H9 (cell line): ENCODE data around the gene BRSK2. TPM values are rescaled to one million over a fixed set of nuclear protein-coding genes. Genes with fewer than 3 reads are reported as not detected.
A peak's percentile ranks its signal among the peaks of the same experiment; 100 is the strongest.

ENCODE experiments used
- DNase-seq: peaks from one replicate; pipeline ENCODE4 v3.0.0-alpha.2; 2017
- H2AFZ ChIP-seq: one replicate; pipeline ENCODE4 v1.6.1; 2013; ENCODE audit warnings: mild to moderate bottlenecking, low read length, control low read depth, moderate library complexity
- H2AK5ac ChIP-seq: 2 replicates; pipeline ENCODE4 v1.6.1; 2013; ENCODE audit warnings: low read length, control low read depth, mixed read lengths; ENCODE audit not compliant: insufficient read length
- H2BK120ac ChIP-seq: one replicate; pipeline ENCODE4 v1.6.1; 2013; ENCODE audit warnings: low read depth, mild to moderate bottlenecking, low read length, control low read depth, inconsistent platforms; ENCODE audit not compliant: poor library complexity, severe bottlenecking
- H2BK12ac ChIP-seq: 2 replicates; pipeline ENCODE4 v1.6.1; 2013; ENCODE audit warnings: low read length, control low read depth, mixed read lengths, low read depth; ENCODE audit not compliant: insufficient read length
- H2BK15ac ChIP-seq: 2 replicates; pipeline ENCODE4 v1.6.1; 2013; ENCODE audit warnings: low read depth, low read length, control low read depth
- H2BK20ac ChIP-seq: one replicate; pipeline ENCODE4 v1.6.1; 2013; ENCODE audit warnings: low read depth, mild to moderate bottlenecking, low read length, control low read depth, inconsistent platforms; ENCODE audit not compliant: poor library complexity, severe bottlenecking
- H2BK5ac ChIP-seq: 2 replicates; pipeline ENCODE4 v1.6.1; 2013; ENCODE audit warnings: low read length, control low read depth, mixed read lengths; ENCODE audit not compliant: insufficient read length
- H3K14ac ChIP-seq: 2 replicates; pipeline ENCODE4 v1.6.1; 2013; ENCODE audit warnings: low read length, control low read depth; ENCODE audit not compliant: insufficient read depth
- H3K18ac ChIP-seq: 2 replicates; pipeline ENCODE4 v1.6.1; 2013; ENCODE audit warnings: low read depth, mild to moderate bottlenecking, mixed read lengths, low read length, control low read depth; ENCODE audit not compliant: insufficient read length
- H3K23ac ChIP-seq: 2 replicates; pipeline ENCODE4 v1.6.1; 2013; ENCODE audit warnings: low read length, control low read depth, mixed read lengths, low read depth; ENCODE audit not compliant: insufficient read length
- H3K23me2 ChIP-seq: 2 replicates; pipeline ENCODE4 v1.6.1; 2013; ENCODE audit warnings: low read depth, mild to moderate bottlenecking, mixed read lengths, low read length, control low read depth; ENCODE audit not compliant: insufficient read length, poor library complexity, severe bottlenecking
- H3K27ac ChIP-seq: 2 replicates; pipeline ENCODE4 v1.5.1; 2013; ENCODE audit warnings: low read length, control low read depth, mixed read lengths, low read depth; ENCODE audit not compliant: insufficient read length
- H3K27me3 ChIP-seq: 2 replicates; pipeline ENCODE4 v1.6.1; 2013; ENCODE audit warnings: low read length, control low read depth, inconsistent platforms; ENCODE audit not compliant: insufficient read depth
- H3K4ac ChIP-seq: 2 replicates; pipeline ENCODE4 v1.6.1; 2013; ENCODE audit warnings: low read depth, mild to moderate bottlenecking, control low read depth, inconsistent platforms, low read length, moderate library complexity
- H3K4me1 ChIP-seq: 2 replicates; pipeline ENCODE4 v1.6.1; 2013; ENCODE audit warnings: low read length, control low read depth, inconsistent platforms; ENCODE audit not compliant: insufficient read depth
- H3K4me2 ChIP-seq: 2 replicates; pipeline ENCODE4 v1.6.1; 2013; ENCODE audit warnings: low read length, control low read depth, mixed read lengths; ENCODE audit not compliant: insufficient read length, insufficient read depth
- H3K56ac ChIP-seq: 2 replicates; pipeline ENCODE4 v1.6.1; 2013; ENCODE audit warnings: low read depth, mild to moderate bottlenecking, mixed read lengths, low read length, control low read depth; ENCODE audit not compliant: insufficient read length
- H3K79me1 ChIP-seq: 2 replicates; pipeline ENCODE4 v1.6.1; 2013; ENCODE audit warnings: low read depth, mild to moderate bottlenecking, moderate library complexity, low read length, control low read depth, inconsistent platforms; ENCODE audit not compliant: insufficient read depth, poor library complexity, severe bottlenecking
- H3K79me2 ChIP-seq: 2 replicates; pipeline ENCODE4 v1.6.1; 2013; ENCODE audit warnings: low read length, control low read depth, inconsistent platforms; ENCODE audit not compliant: insufficient read depth
- H3K9ac ChIP-seq: 2 replicates; pipeline ENCODE4 v1.6.1; 2013; ENCODE audit warnings: low read length, control low read depth, mixed read lengths; ENCODE audit not compliant: insufficient read length; ENCODE audit errors: extremely low read depth
- H3K9me3 ChIP-seq: one replicate; pipeline ENCODE4 v1.6.1; 2013; ENCODE audit warnings: low read depth, low read length, inconsistent platforms; ENCODE audit not compliant: control insufficient read depth
- H3T11ph ChIP-seq: one replicate; pipeline ENCODE4 v1.6.1; 2013; ENCODE audit warnings: mild to moderate bottlenecking, low read length, control low read depth, inconsistent platforms
- H4K20me1 ChIP-seq: one replicate; pipeline ENCODE4 v1.6.1; 2013; ENCODE audit not compliant: control insufficient read depth, insufficient read length, insufficient read depth
- H4K5ac ChIP-seq: 2 replicates; pipeline ENCODE4 v1.6.1; 2013; ENCODE audit warnings: low read depth, mild to moderate bottlenecking, mixed read lengths, low read length, control low read depth; ENCODE audit not compliant: insufficient read length
- H4K8ac ChIP-seq: replicated peaks from 2 replicates; pipeline ENCODE4 v1.6.1; 2013; ENCODE audit warnings: low read length, control low read depth, mixed read lengths, low read depth; ENCODE audit not compliant: insufficient read length
- H4K91ac ChIP-seq: 2 replicates; pipeline ENCODE4 v1.6.1; 2013; ENCODE audit warnings: low read depth, mild to moderate bottlenecking, moderate library complexity, mixed read lengths, low read length, control low read depth; ENCODE audit not compliant: insufficient read length
- H3K27ac Mint-ChIP-seq, 3 experiments: 2 replicates in 2 of 3; 3 replicates in 1 of 3; pipeline ENCODE4 v1.8.0; 2020 to 2021; ENCODE audit warnings: mixed read lengths in 3 of 3, mild to moderate bottlenecking in 1 of 3, moderate library complexity in 1 of 3
- H3K27me3 Mint-ChIP-seq: 2 replicates; pipeline ENCODE4 v1.8.0; 2021; ENCODE audit warnings: low read depth, mild to moderate bottlenecking, moderate library complexity, mixed read lengths
- H3K36me3 Mint-ChIP-seq, 3 experiments: 2 replicates in 2 of 3; 3 replicates in 1 of 3; pipeline ENCODE4 v1.8.0; 2020 to 2021; ENCODE audit warnings: low read depth in 3 of 3, mixed read lengths in 3 of 3; ENCODE audit not compliant: insufficient read depth in 1 of 3
- H3K4me1 Mint-ChIP-seq, 2 experiments: 2 replicates each; pipeline ENCODE4 v1.8.0; 2020; ENCODE audit warnings: mixed read lengths in 2 of 2
- H3K4me3 Mint-ChIP-seq, 2 experiments: 2 replicates in 1 of 2; 3 replicates in 1 of 2; pipeline ENCODE4 v1.8.0; 2020 to 2021; ENCODE audit warnings: mild to moderate bottlenecking in 2 of 2, mixed read lengths in 2 of 2, moderate library complexity in 1 of 2
- H3K9me3 Mint-ChIP-seq, 2 experiments: 2 replicates in 1 of 2; 3 replicates in 1 of 2; pipeline ENCODE4 v1.8.0; 2020; ENCODE audit warnings: mild to moderate bottlenecking in 2 of 2, mixed read lengths in 2 of 2, moderate library complexity in 1 of 2
- WGBS: extraction: QIAGEN DNeasy Blood & Tissue Kit; methylation state at CpG from one replicate; pipeline ENCODE4 v1.1.7; 2013; ENCODE audit warnings: missing lambda C conversion rate, low lambda C conversion rate, mixed read lengths; ENCODE audit not compliant: insufficient read length; ENCODE audit errors: extremely low coverage; 5-methylcytosine and 5-hydroxymethylcytosine counted together
- total RNA-seq: library from RNA; stranded (reverse); gene quantifications from 2 replicates; pipeline ENCODE4 v1.2.1, GENCODE V29; 2021
- TF ChIP-seq, protein P1 (sequence below): fragments of 200-600 bp; sonication (generic); conservative IDR thresholded peaks from 3 replicates; pipeline ENCODE4 v1.8.0; 2021; ENCODE audit warnings: antibody characterized with exemption, mild to moderate bottlenecking

Gene BRSK2
- total RNA-seq, 1 experiment from 2014 or later: 28.4 TPM

DNA sequence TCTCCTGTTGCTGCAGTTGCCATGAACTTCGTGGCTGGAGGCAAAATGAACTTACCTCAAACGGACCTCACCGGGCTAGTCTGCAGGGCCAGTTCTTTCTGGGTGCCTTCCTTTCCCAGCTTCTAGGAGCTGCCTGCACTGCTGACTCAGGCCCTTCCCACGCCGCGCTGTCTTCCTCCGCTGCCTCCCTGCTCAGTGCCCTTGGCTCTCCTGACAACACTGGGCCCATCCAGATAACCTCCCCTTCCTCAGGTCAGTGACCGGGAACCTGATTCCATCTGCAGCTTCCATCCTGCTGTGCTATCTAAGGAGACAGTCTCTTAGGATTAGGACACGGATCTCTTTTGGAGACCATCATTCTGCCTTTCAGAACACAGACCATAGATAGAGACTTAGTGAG lies 77.5 kb downstream of the BRSK2 start:
- H2BK20ac ChIP-seq: no peak overlapping the region
- TF ChIP-seq, protein P1, sequence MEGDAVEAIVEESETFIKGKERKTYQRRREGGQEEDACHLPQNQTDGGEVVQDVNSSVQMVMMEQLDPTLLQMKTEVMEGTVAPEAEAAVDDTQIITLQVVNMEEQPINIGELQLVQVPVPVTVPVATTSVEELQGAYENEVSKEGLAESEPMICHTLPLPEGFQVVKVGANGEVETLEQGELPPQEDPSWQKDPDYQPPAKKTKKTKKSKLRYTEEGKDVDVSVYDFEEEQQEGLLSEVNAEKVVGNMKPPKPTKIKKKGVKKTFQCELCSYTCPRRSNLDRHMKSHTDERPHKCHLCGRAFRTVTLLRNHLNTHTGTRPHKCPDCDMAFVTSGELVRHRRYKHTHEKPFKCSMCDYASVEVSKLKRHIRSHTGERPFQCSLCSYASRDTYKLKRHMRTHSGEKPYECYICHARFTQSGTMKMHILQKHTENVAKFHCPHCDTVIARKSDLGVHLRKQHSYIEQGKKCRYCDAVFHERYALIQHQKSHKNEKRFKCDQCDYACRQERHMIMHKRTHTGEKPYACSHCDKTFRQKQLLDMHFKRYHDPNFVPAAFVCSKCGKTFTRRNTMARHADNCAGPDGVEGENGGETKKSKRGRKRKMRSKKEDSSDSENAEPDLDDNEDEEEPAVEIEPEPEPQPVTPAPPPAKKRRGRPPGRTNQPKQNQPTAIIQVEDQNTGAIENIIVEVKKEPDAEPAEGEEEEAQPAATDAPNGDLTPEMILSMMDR: no peak
- peak overlapping the region in 2 of 3 experiments; percentile 14 to 91; a peak in 3 of 7 replicates for H3K27ac Mint-ChIP-seq
- WGBS: no CpG with 5 or more reads among the region's 9 CpGs
- H3K79me2 ChIP-seq: no peaks in the 10 kb centered on the region
- H3K14ac ChIP-seq: no peak overlapping the region
- no peak overlapping the region for H3K4ac ChIP-seq
- no peak overlapping the region for H4K91ac ChIP-seq
- no peak overlapping the region for H3K27ac ChIP-seq
- H3K9me3 ChIP-seq: no peaks in the 10 kb centered on the region
- H3K18ac ChIP-seq: no peak overlapping the region
- H3K36me3 Mint-ChIP-seq: peaks cover 0 to 1% (median 1%) of the 10 kb centered on the region in 3 experiments; a peak in 1 of 7 replicates
- no peak overlapping the region for H2AK5ac ChIP-seq
- no peak overlapping the region for H2BK120ac ChIP-seq
- H3K9ac ChIP-seq: no peak overlapping the region
- no peaks in the 10 kb centered on the region; the same call in 1 of the 2 replicates for H3K27me3 Mint-ChIP-seq
- H3K79me1 ChIP-seq: no peaks in the 10 kb centered on the region
- no peaks in the 10 kb centered on the region for H3K23me2 ChIP-seq
- no peak overlapping the region for H2BK5ac ChIP-seq
- no peak overlapping the region for H3K4me2 ChIP-seq
- no peak overlapping the region for H3T11ph ChIP-seq
- no peak for DNase-seq
- no peak overlapping the region for H2BK12ac ChIP-seq
- no peaks in the 10 kb centered on the region for H3K9me3 Mint-ChIP-seq
- no peak overlapping the region for H4K8ac ChIP-seq
- H3K4me1 Mint-ChIP-seq: peaks cover 0 to 3% of the 10 kb centered on the region in 2 experiments; a peak in 1 of 4 replicates
- no peak overlapping the region for H3K4me3 Mint-ChIP-seq
- no peak overlapping the region for H3K23ac ChIP-seq
- H4K20me1 ChIP-seq: no peaks in the 10 kb centered on the region
- no peaks in the 10 kb centered on the region for H3K27me3 ChIP-seq
- no peaks in the 10 kb centered on the region for H3K4me1 ChIP-seq
- H4K5ac ChIP-seq: no peak overlapping the region
- H2AFZ ChIP-seq: no peak overlapping the region
- no peak overlapping the region for H3K56ac ChIP-seq
- H2BK15ac ChIP-seq: no peak overlapping the region
